HG03342 (cell line): Measurements from ENCODE around the gene ADARB2.
"Not testable (repeated sequence)": the region's sequence is repeated elsewhere in the genome, so short reads cannot be mapped to it uniquely, and the experiment has no call there.

Experiments used
- ATAC-seq: cut with Tn5 transposase; IDR thresholded peaks from one replicate; pipeline ENCODE4 v1.9.1; 2021; ENCODE audit warnings: mild to moderate bottlenecking, moderate library complexity; ENCODE audit not compliant: unreplicated experiment

The ADARB2 gene

GRCh38 chr10:1737222-1738061 is at the start of gene ADARB2:
Gene ADARB2 (minus strand): TSS chr10:1737525.
- ATAC-seq, result no peak

DNA sequence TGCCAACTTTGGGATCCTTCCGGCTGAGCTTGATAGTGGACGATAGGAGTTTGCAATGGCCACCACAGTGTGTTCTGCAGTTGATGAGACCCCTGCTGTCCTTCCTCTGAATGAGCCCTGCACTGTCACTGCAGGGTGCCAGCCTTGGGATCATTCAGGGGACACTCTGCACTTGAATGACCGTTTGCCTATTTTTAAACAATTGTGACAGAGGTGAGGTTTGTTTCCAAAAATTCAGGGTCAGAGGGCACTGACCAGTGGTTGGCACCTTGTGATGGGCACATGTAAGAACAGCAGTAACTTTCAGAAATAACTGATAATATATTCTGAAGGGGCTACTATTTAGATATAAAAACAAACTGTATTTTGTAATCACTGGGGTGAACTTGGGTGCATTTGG is 48.5 kb upstream of the ADARB2 start:
- ATAC-seq, result no peak

DNA sequence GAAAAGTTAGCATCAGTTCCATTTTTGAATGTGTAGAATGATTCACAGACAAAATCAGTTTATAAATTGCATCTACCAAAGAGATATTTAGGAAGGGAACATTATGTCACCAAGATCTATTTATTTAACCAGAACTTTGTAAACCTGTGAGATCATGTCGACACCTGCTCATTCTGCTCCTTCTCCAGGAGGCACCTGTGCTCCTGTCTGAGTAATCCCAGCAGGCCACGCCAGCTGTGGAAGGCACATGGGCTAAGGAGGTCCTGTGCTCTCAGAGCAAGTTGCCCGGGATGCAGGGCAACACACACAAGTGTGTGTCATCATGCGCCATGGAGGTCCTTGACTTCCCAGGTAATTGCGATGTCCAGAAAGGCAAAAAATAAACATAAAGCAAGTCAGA is 45.5 kb upstream of the ADARB2 start:
- ATAC-seq, result no peak

- no peak for ATAC-seq
Observed at GRCh38 chr10:1779796-1780195, 42.5 kb upstream of the ADARB2 start.

- no peak for ATAC-seq
Observed at GRCh38 chr10:1778375-1778969, 41.1 kb upstream of the ADARB2 start.

DNA sequence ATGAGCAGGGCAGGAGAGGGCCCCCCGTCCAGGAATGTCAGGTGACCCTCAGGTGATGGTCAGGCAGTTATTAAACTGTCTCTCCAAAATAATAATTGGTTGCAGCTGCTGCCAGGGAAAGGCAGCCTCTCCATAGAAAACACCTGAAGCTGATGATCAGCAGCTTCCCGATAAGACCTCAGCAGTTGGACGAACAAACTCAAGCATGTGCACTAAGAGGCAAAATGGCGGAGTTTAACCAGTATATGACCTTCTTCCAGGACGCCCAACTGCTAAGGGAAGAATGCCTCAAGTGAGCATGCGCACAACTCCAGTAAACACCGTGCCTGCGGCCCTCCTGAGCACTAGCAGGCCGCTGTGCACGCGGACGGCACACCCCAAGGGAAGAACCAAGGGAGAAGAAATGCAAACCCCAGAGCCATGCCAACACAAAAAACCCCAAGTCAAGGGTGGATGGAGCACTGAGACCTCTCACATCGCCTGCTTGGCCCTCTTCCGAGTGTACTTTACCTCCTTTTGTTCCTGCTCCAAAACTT is 38.9 kb upstream of the ADARB2 start:
- ATAC-seq, result no peak

GRCh38 chr10:1774796-1775195 is 37.5 kb upstream of the ADARB2 start:
- ATAC-seq, result no peak

GRCh38 chr10:1773204-1773603 is 35.9 kb upstream of the ADARB2 start:
- not testable (repeated sequence) for ATAC-seq

- no peak for ATAC-seq
Observed at GRCh38 chr10:1766049-1766448, 28.7 kb upstream of the ADARB2 start.

DNA sequence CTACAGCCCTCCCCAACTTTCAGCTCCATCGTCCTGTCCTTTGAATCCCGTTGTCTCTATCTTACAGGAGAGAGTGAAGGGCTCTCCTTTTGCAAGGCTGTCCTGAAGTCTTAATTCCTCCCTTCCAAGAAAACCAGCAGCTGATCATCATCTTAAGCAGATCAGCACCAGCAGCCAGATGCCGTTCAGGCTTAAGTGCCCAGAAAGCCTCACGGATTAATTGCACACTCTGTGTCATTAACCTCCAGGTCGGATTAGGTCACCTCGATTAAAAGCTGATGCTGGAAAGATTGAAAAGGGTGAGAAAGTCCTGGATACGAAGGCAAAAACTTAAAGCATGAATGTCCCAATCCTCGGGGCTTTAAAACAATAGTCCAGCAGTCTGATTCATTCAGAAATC is 24.8 kb upstream of the ADARB2 start:
- no peak for ATAC-seq

DNA sequence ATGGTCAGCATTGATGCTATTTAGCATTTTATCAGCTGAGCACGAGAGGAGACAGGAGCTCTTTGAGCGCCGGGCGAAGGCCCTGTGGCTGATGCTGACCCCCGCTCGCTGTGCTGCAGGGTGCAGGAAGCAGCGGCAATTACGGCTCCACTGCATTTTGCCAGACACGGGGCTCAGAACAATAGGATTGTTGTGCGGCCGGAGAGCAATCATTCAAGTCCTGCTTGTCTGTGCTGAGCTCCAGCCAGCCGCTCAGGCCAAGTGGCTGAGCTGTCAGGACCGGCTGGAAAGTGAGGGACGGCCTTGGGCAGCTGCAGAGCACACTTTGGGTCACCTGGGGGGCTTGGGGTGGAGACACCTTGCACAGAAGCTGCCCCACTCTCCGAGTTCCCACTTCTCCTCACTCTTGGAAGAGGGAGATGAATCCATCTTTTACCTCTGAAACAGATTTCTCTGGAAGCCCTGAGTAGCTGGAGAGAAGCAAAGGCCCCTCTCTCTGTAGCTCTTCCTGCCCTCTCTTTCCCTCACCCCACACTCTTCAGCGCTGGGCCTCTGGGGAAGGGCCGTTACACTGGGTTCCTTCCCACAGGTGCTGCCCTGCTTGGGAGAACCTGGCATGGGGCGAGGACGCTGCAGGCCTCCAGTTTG is 17.3 kb upstream of the ADARB2 start:
- ATAC-seq, result no peak

GRCh38 chr10:1752153-1752552 is 14.8 kb upstream of the ADARB2 start:
- ATAC-seq, result no peak

- ATAC-seq, result no peak
Observed at GRCh38 chr10:1747590-1748157, 10.3 kb upstream of the ADARB2 start.

- no peak for ATAC-seq
Observed at GRCh38 chr10:1746796-1747195, 9.5 kb upstream of the ADARB2 start.

DNA sequence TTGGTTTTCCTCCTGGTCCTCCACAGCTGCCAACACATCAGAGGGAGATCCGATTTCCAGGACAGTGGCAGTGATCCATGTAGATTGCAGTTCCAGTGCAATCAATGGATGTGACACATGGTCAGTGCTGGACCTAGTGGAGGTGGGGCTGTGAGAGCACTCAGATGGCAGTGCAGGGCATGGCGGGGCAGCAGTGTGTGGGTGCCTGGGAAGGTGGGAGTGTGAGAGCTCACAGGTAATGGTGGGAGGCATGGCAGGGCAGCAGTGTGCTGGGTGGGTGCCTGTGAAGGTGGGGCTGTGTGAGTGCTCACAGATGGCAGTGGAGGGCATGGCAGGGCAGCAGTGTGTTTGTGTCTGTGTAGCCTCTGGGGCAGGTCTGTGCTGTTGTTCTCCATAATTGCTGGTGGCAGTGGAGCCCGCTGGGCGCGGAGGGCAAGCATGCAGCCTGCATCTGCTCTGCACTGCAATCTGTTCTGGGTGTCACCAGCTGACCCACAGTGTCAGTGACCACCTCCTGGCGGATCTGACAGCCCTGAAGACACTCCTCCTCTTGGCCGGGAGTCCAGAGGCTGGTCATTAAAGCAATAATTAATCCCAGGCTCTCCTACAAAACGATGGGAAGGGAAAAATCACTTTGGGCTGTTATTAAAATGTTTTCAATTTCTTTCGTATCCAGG is 8.6 kb upstream of the ADARB2 start:
- ATAC-seq, result no peak

DNA sequence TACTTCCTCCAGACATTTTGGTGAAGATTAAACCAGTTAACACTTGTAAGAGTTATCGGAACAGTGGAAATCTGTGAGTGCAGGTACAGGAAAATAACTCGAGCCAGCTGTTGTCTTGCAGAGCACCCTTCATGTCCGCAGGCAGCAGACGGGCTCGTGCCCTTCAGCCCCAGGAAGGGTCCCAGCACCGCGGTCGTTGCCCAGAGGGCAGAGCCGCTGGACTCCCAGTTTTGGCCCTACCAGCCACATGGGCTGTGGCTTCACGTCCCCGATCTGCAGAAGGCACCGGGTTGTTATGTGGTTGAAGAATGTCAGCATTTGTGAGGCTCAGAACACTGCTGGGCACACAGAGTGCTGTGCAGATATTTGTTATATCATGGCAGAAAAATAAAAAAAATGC is 7.2 kb upstream of the ADARB2 start:
- no peak for ATAC-seq

GRCh38 chr10:1743141-1743540 is 5.8 kb upstream of the ADARB2 start:
- ATAC-seq, result no peak

GRCh38 chr10:1741450-1741849 is 4.1 kb upstream of the ADARB2 start:
- no peak for ATAC-seq

DNA sequence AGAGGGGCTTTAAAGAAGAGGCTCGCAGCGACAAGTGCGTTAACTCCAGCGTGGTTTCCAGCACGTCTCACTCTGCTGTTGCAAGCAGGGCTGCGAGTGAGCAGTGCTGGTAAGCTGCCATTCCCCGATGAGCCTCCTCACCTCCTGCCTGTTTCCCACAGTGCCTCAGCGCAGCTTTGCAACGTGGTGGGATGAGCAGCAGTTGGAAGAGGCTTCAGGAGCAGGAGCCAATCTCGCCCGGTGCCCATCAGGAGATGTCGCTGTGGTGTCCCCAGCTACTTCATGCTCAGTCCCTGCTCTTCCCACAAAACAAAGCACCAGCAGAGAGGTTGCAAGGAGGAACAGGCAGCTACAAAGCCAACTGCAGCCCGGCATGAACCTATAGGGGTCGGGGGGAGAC is 2.4 kb upstream of the ADARB2 start:
- ATAC-seq, result no peak

GRCh38 chr10:1738950-1739349 is 1.6 kb upstream of the ADARB2 start:
- ATAC-seq, result no peak

DNA sequence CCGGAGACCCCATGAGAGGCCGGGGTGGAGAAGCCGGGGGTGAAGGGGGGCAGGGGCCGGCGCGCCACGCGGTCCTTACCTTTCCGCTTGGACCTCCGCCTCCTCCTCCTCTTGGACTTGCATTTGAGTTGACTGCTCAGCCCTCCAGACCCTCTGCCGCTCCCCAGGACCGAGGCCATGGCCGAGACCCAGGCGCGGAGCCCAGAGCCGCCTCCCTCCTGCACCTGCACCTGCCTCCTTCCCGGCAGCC is 428 bp downstream of the ADARB2 start:
- ATAC-seq, result no peak
